HG02973 (cell line): ENCODE data around the gene EDNRB.
"Not testable (repeated sequence)": the region's sequence is repeated elsewhere in the genome, so short reads cannot be mapped to it uniquely, and the experiment has no call there.

Experiments used
- ATAC-seq: cut with Tn5 transposase; IDR thresholded peaks from one replicate; pipeline ENCODE4 v1.9.1; 2021; ENCODE audit warnings: moderate library complexity; ENCODE audit not compliant: unreplicated experiment

The EDNRB gene

GRCh38 chr13:77848050-77848449 lies 70.6 kb downstream of the EDNRB start:
- not testable (repeated sequence) for ATAC-seq

GRCh38 chr13:77846173-77846572 lies 72.5 kb downstream of the EDNRB start:
- ATAC-seq = peak; percentile 60
